Measurements from ENCODE around the gene POLR1C.
"Not testable (repeated sequence)": the region's sequence is repeated elsewhere in the genome, so short reads cannot be mapped to it uniquely, and the experiment has no call there.

Gene POLR1C

GRCh38 chr6:43492673-43493072, 24.2 kb upstream of the POLR1C start:
- DNase-seq (ENCODE audit: low read depth in 2 of 2) = no peak

- no peak for DNase-seq (ENCODE audit: low read depth in 2 of 2)
Measured at GRCh38 chr6:43493230-43493629, 23.7 kb upstream of the POLR1C start.

GRCh38 chr6:43493833-43494232, 23.1 kb upstream of the POLR1C start:
- no peak for DNase-seq (ENCODE audit: low read depth in 2 of 2)

DNA sequence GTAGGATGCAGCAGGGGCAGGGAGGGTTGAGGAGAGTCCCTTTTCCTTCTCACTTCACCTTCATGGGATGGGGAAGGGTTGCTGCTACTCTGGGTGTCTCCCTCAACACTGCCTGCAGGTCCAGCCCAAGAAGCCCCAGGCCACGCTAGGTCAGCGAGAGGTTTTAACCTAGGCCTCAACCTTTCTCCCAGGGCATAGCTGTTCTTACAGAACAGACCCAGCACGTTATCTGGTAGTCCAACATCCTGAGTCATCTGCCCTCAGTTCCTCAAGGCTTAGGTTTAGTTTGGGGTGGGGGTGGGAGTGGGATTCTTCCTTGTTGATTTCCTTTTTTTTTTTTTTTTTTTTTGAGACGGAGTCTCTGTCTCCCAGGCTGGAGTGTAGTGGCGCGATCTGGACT, 22.6 kb upstream of the POLR1C start:
- DNase-seq (ENCODE audit: low read depth in 2 of 2) = no peak

DNA sequence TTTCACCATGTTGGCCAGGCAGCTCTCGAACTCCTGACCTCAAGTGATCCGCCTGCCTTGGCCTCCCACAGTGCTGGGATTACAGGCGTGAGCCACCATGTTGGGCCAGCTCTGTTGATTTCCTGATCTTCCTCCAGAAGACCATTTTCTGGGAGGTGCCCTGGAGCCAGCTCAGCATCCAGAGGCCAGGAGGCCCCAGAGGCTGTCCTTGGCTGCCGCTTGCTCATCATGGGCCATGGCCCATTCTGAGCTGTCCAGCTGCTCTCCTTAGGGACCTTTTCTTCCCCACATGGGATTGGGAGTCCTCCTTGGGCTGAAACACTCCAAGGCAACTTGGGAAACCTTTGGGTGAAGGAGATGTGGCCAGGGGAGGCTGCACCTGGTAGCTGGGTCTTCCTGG, 22.1 kb upstream of the POLR1C start:
- DNase-seq (ENCODE audit: low read depth in 2 of 2) = no peak

DNA sequence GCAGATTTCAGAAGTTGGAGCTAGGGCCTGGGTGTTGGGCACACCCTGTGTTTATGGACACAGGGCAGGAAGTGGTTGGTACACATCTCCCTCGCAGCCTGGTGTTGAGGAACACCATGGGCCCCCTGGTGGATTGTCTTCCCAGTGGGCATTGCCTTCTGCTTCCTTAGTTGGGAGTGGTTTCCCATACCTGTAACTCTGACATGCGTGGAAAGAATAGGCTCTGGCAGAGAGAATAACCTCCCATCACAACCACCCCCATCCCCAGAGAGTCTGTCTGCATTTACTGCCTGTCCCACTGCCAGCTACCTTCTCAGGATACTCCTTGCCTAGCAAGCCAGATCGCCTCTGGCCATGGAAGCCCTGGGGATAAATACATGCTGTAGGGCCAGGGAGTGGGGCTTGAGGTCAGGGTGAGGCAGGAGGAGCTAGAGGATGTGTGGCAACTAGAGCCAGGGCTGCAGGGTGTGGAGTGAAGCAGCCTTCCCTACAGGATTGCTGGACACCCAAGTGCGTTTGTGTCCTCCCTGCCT, 21.4 kb upstream of the POLR1C start:
- DNase-seq (ENCODE audit: low read depth in 2 of 2) = no peak

GRCh38 chr6:43496370-43497128, 20.3 kb upstream of the POLR1C start:
- DNase-seq (ENCODE audit: low read depth in 2 of 2) = no peak

DNA sequence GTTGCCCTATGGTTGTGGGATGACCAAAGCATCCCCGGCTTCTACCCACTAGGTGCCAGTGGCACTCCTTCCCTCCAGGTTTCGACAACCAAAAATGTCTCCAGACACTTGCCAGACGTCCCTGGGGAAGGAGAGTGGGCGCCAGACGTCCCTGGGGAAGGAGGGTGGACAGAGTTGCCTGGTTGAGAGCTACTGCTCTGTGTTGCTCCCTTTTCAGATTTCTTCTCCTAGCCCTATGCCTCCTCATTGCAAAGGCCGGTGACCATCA, 19.8 kb upstream of the POLR1C start:
- DNase-seq (ENCODE audit: low read depth in 2 of 2) = no peak

GRCh38 chr6:43497689-43498088, 19.2 kb upstream of the POLR1C start:
- DNase-seq (ENCODE audit: low read depth in 2 of 2) = no peak

DNA sequence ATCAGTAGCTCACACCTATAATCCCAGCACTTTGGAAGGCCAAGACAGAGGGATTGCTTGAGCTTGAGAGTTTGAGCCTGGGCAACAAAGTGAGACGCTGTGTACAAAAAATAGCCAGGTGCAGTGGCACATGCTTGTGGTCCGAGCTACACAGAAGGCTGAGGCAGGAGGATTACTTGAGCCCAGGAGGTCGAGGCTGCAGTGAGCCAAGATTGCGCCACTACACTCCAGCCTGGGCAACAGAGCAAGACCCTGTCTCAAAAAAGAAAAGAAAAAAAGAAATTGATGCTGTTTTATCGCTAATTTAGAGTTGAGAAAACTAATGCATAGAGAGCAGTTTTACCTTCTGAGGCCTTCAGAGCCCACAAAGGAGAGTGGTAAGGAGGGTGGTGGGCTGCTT, 18.6 kb upstream of the POLR1C start:
- not testable (repeated sequence) for DNase-seq (ENCODE audit: low read depth in 2 of 2)

DNA sequence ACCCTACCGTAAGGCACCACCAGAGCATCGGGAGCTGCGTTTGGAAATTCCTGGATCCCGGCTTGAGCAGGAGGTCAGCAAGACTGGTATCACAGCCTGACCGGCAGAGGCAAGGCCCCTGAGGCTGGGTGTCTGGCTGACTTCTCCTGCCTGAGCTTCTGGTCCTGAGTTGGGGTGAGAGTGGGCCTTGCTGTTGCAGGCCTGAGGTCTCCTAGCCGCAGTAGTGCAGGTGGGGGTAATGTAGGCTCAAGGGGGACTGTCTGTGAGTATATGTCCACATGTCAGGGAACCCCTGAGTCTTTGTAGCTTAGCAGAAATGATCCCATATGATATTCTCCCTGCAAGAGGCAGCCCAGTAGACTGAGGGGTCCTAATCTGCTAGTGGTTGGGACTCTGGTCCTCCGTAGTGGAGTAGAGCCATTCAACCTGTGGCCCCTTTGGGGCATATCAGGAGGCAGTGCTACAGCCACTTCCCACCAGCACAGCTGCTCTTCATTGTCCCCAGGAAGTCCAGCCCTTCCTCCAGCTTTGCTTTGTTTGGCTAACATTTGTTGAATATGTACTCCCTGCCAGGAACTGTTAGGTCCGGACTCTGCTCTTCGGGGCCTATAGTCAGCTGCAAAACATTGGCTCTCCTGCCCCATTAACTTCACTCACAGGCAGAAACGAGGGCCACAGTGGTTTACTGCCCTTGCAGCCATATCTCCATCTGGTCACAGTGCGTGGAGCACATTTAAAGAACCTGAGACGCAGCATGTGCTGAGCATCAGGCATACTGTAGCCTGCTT, 17.7 kb upstream of the POLR1C start:
- no peak for DNase-seq (ENCODE audit: low read depth in 2 of 2)

DNA sequence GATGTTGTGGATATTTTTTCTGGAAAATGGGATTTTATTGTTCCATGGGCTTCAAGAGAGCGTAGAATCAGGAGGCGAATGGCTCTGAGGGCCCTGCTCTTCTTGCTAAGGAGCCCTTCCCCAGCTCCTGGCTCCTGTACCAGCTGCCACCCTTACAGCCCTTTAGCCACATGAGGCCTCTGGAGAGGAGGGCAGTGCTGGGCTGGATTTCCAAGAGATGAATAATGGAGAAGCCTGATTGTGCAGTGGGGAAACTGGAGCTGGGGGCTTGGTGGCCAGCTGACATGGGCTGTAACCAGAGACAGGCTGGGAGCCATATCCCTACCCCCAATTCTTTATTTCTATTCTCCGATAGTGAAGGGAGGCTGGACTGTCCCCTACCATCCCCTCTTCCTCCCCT, 16.0 kb upstream of the POLR1C start:
- no peak for DNase-seq (ENCODE audit: low read depth in 2 of 2)

GRCh38 chr6:43502666-43503065, 14.2 kb upstream of the POLR1C start:
- DNase-seq (ENCODE audit: low read depth in 2 of 2) = no peak

DNA sequence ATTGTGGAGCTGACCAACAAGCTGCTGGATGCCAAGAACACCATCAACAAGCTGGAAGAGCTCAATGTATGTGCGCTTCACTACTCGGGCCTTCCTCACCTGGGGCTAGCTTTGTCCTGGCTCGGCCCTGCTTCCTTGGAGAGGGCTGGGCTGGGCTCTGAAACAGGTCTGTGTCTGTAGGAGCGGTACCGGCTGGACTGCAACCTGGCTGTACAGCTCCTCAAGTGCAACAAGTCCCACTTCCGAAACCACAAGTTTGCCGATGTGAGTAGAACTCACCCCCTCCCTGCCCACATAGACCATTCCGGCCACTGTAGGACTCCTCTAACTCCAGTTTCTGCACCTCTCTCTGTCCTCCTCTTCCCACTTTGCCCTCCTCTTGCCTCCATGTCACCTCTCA, 13.4 kb upstream of the POLR1C start:
- no peak for DNase-seq (ENCODE audit: low read depth in 2 of 2)

DNA sequence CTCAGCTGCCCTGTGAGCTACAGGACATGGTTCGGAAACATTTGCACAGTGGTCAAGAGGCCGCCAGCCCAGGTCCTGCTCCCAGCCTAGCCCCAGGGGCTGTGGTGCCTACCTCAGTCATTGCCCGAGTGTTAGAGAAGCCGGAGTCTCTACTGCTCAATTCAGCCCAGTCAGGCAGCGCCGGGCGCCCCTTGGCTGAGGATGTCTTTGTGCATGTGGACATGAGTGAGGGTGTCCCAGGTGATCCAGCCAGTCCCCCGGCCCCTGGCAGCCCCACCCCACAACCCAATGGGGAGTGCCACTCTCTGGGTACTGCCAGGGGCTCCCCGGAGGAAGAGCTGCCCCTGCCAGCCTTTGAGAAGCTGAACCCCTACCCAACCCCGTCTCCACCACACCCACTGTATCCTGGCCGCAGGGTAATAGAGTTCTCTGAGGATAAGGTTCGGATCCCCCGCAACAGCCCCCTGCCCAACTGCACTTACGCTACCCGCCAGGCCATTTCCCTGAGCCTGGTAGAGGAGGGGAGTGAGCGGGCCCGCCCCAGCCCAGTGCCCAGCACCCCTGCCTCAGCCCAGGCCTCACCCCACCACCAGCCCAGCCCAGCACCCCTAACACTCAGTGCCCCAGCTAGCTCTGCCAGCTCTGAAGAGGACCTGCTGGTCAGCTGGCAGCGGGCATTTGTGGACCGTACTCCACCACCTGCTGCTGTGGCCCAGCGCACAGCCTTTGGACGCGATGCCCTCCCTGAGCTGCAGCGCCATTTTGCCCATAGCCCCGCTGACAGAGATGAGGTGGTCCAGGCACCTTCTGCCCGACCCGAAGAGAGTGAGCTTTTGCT, 11.9 kb upstream of the POLR1C start:
- no peak for DNase-seq (ENCODE audit: low read depth in 2 of 2)

GRCh38 chr6:43505718-43506117, 11.2 kb upstream of the POLR1C start:
- DNase-seq (ENCODE audit: low read depth in 2 of 2) = no peak

GRCh38 chr6:43506171-43506570, 10.7 kb upstream of the POLR1C start:
- no peak for DNase-seq (ENCODE audit: low read depth in 2 of 2)

- DNase-seq (ENCODE audit: low read depth in 2 of 2) = peak; percentile 54 to 57
Measured at GRCh38 chr6:43506667-43507471, 10.0 kb upstream of the POLR1C start.

- DNase-seq (ENCODE audit: low read depth in 2 of 2) = no peak
Measured at GRCh38 chr6:43508481-43509141, 8.3 kb upstream of the POLR1C start.

DNA sequence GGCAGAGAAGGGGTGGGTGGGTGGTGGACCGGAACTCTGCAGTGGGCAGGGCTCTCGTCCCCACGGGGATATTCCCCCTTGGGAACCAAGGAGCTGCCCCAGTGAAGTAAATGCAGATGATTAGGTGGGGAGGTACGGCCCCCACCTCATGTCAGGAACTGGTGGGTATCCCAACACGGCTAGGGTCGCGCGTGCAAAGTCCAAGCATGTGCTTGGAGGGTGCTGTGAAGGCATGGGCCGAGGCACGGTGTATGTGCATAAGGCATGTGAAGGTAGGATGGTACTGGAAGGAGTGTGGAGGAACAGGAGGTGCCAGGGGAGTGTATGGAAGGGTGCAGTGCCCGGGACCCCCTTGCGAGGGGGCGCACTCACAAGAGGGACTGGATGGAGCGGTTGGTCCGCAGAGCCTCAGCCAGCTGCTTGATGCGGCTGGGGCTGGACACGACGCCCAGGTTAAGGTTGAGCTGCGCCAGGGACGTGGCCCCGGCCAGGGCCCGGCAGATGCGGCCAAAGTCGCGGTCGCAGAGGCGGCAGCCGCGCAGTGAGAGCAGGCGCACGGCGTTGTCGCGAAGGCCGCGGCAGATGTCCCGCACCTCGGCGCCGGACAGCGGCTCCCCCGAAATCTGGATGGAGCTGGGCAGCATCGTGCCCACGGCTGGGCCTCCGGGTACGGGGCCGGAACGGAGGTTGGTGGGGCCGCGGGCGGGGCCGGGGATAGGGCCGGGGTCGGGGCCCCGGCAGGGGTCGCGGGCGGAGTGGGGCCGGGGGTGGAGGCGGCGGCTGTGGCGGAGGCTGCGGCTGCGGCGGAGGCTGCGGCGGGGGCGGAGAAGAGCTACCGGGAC, 7.5 kb upstream of the POLR1C start:
- no peak for DNase-seq (ENCODE audit: low read depth in 2 of 2)

Measured in activated CD8-positive, alpha-beta memory T cell treated with anti-CD3 and anti-CD28 coated beads for 4 hours (primary cell).